ENCODE results near the gene ADGRA1. TPM values are rescaled to one million over a fixed set of nuclear protein-coding genes. Genes with fewer than 3 reads are reported as not detected.
"Not testable (repeated sequence)": the region's sequence is repeated elsewhere in the genome, so short reads cannot be mapped to it uniquely, and the experiment has no call there.

ADGRA1 gene
- total RNA-seq, 1 donor from 2014 or later = 3.6 TPM

DNA sequence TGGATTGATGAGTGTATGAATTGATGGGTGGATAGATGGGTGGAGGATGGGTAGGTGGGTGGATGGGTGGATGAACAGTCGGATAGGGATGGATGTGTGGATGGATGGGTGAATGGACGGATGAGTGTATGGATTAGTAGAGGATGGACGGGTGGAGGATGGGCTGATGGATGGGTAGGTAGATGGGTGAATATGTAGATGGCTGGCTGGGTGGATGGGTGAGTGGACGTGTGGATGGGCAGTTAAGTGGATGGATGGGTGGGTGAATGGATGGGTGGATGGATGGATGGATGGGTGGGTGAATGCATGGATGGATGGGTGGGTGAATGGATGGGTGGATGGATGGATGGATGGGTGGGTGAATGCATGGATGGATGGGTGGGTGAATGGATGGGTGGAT is 87.9 kb downstream of the ADGRA1 start:
- not testable (repeated sequence) for DNase-seq (ENCODE audit: low read depth)

DNA sequence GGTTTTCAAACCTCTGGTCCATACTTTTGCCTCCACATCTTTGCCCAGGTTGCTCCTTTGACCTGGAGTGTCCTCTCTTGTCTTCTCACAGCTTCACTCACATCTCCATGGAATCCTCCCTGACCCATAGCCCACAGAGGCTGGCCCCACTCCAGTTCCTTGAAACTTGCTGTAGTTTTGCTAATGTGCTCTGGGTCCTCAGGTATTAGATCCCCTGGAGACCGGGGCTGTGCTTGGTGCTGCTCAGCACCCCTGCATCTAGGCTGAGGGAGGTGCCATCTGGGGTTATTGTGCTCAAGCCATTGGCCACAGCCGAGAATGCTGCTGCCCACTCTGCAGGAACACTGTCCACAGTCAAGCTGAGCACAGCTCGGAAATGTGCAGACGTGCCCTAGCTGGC is 88.8 kb downstream of the ADGRA1 start:
- DNase-seq (ENCODE audit: low read depth) = no peak

DNA sequence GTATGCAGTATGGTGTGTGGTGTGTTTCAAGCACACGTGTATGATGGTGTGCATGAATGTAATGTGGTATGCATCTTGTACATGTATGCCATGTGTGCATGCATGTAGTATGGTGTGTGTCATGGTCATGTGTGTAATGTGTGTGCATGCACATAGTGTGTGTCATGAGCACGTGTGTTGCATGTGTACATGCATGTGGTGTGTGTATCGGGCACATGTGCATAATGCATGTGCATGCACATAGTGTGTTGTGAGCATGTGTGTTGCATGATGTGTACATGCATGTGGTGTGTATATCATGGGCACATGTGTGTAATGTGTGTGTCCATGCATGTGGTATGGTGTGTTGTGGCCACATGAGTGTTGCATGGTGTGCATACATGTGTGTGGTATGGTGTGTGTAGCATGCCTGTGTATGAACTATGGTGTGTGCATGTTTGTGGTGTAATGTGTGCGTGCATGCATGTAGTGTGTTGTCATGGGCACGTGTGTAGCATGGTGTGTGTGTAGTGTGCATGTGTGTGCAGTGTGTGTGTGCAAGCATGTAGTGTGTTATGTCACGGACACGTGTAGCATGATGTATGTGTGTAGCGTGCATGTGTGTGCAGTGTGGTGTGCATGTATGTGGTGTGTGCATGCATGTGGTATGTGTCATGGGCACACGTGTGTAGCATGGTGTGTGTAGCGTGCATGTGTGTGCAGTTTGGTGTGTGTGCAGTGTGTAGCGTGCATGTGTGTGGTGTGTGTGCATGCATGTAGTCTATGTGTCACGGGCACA is 89.8 kb downstream of the ADGRA1 start:
- no peak for DNase-seq (ENCODE audit: low read depth)

DNA sequence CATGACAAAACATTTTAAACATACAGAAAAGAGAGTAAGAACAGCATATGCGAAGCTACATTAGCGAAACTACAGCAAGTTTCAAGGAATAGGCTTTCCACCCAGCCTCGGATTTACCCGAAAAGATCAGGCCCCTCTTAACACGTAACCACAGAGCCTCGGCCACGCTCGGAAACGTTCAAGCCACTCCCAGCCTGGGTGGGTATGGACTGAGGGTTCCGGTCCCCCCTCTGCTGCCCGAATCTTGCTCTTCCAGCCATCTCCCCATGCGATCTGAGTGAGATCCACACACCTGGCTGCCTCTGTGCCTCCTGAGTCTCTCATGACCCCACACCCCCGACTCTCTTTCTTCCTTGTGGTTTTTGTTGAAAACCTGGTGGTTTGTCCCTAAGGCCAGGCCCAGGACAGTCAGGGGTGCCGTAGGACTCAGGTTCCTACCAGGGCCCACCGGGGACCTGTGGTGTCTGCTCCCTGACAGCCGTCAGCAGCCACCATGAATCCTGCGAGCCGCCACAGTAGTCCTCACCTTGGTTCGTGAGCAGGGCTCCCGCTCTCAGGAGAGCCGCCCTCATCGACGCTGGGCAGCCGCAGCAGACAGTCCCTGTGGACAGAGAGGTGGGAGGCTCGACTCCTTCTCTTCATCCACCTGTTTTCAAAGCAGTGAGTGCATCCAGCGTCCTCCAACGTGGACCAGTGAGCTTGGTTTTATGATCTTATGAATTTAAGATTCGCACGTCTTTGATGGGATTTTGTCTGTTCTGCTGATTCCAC is 90.8 kb downstream of the ADGRA1 start:
- DNase-seq (ENCODE audit: low read depth) = no peak

DNA sequence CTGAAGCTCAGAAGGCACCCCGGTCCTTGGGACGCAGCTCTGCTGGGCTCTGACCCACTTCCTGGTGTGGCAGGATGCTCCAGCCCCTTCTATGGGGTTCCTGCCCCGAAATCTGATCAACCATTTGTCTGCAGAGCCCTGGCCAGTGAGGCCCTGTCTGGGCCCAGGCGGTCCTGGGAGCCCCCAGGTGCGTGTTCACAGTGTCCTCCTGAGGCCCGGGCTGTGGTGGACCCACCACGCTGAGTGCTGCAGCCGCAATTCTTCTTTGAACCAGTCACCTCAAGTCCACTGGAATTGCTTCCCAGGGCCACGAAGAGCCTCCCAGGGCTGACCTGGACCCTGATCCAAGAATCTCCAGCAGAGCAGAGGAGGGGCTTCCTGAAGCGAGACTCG is 91.4 kb downstream of the ADGRA1 start:
- no peak for DNase-seq (ENCODE audit: low read depth)

DNA sequence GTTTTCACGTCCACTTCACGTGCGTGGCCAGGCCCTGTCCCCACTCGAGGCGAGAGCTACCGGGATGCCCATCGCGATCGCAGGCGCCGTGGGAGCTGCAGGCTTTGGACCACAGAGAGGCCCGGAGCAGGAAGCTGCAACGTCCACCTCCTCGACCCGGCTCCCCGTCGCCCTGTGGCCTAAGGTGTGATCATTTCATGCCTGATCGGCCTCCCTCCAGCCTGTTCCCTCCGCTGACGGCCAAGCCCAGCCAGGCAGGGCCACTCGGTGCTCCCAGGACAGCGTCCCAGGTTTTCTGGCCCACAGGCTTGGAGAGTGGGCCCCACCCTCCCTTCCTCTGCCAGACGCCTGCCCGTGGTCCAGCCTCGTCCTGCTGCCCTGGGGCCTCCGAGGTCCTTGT is 91.9 kb downstream of the ADGRA1 start:
- no peak for DNase-seq (ENCODE audit: low read depth)

DNA sequence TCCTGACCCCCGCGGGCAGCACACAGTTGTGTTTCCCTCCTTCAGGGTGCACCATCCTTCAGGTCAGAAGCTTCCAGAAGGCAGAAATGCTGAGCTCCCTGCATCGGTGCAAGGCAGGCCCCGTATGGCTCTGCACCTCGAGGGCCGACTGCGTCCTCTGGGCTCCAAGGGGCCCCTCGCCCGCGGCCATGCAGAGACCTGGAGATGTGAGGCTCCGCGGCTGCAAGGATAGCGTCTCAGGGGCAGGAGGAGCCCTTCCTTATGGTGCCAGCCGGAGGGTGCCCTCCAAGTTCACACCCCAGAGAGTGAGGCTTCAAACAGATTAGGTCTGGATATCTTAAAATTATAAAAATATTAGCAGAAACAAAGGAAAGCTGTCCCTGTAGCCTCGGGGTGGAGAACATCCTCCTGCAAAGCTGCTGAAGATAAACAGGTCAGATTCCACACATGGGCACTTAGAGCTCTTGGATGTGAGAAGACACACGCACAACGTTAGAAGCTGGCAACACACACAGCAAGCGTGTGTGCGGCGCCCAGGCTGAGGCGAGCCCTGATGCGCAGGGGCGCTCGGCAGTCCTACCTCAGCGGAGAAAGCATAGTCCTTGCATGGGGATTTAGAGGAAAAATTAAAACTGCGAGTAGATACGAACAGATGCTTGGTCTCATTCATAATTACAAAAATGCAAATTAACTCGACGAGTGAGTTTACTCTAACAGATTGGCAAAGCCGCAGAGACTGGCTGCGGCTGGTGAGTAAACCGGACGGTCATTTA is 92.7 kb downstream of the ADGRA1 start:
- DNase-seq (ENCODE audit: low read depth) = no peak

DNA sequence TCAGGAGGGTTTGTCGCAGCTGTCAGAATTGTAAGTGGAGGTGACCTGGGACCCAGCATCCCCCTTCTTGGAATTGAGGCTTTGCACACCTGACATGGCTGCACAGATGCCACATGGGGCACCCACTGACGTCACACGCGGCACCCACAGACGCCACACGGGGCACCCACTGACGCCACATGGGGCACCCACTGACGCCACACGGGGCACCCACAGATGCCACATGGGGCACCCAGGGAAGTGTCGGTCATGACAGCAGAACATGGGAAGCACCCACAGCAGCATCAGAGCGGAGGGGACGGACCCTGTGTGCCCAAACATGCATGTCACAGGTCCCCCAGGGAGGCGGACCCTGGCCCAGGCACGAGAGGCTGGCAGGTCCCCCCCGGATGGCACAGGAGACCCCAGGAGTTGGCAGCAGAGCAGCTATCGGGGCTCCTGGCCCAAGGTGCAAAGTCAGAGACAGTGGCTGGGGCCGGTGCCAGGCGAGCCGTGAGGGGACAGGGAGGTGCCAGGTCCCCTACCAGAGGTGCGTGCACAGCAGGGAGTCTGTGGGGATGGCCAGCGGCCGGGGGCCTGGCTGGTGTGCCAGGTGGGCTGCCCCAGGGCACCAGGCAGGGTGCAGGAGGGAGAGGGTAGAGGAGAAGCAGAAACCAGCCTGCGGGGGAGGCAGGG is 93.4 kb downstream of the ADGRA1 start:
- no peak for DNase-seq (ENCODE audit: low read depth)

Other genes starting within 250 kb of the ADGRA1 start
- gene CFAP46, start 145.4 kb upstream of the ADGRA1 start, total RNA-seq = not detected in 2 replicates
- gene KNDC1, start 72.3 kb downstream of the ADGRA1 start, total RNA-seq = not detected in 2 replicates
- not detected in 2 replicates for gene UTF1, start 142.3 kb downstream of the ADGRA1 start, total RNA-seq
- 0.05 TPM in 1 of 2 replicates, not detected in the other for gene VENTX, start 149.9 kb downstream of the ADGRA1 start, total RNA-seq
- gene ADAM8, start 188.9 kb downstream of the ADGRA1 start, total RNA-seq = 1.5 and 2.0 TPM in 2 replicates
- 66.3 and 71.5 TPM in 2 replicates for gene TUBGCP2, start 220.9 kb downstream of the ADGRA1 start, total RNA-seq
- 25.3 and 25.8 TPM in 2 replicates for gene ZNF511, start 221.0 kb downstream of the ADGRA1 start, total RNA-seq
- gene CALY, start 249.0 kb downstream of the ADGRA1 start, total RNA-seq = 0.16 TPM in 1 of 2 replicates, not detected in the other

Data from myocyte (in vitro differentiated cells).